K562 (cell line): ENCODE data around the gene DDR1. TPM values are rescaled to one million over a fixed set of nuclear protein-coding genes. Genes with fewer than 3 reads are reported as not detected.

ENCODE experiments used
- CXXC5 ChIP-seq: fragments of 250-450 bp; sonication (Bioruptor Pico); IDR thresholded peaks from 2 replicates; pipeline ENCODE4 v1.8.0; 2022; ENCODE audit warnings: inconsistent platforms, mild to moderate bottlenecking, moderate library complexity
- FIP1L1 ChIP-seq: fragments of 200-400 bp; formaldehyde crosslinking; IDR thresholded peaks from 2 replicates; pipeline ENCODE4 v1.6.1; 2018; ENCODE audit warnings: mild to moderate bottlenecking, low read depth, low read length; ENCODE audit not compliant: poor library complexity, severe bottlenecking
- HNRNPH1 ChIP-seq: fragments of 200-400 bp; formaldehyde crosslinking; optimal IDR thresholded peaks from 2 replicates; pipeline ENCODE3; 2017; ENCODE audit warnings: low read depth, mild to moderate bottlenecking, low read length, moderate library complexity
- PHF8 ChIP-seq: fragments of 200-600 bp; sonication (generic); IDR thresholded peaks from 2 replicates; pipeline ENCODE4 v1.6.1; 2012; ENCODE audit warnings: mixed run types, mild to moderate bottlenecking, inconsistent platforms, low read length, moderate library complexity, borderline replicate concordance
- POLR2G ChIP-seq: fragments of 200-400 bp; formaldehyde crosslinking; IDR thresholded peaks from 2 replicates; pipeline ENCODE4 v1.6.1; 2017; ENCODE audit warnings: low read depth, mild to moderate bottlenecking, antibody characterized with exemption, low read length, moderate library complexity
- POLR2H ChIP-seq: IDR thresholded peaks from 2 replicates; pipeline ENCODE4 v1.6.1; 2016; ENCODE audit warnings: missing genetic modification characterization, low read depth, mild to moderate bottlenecking, control low read depth, missing compliant biosample characterization, moderate library complexity
- TAF1 ChIP-seq: IDR thresholded peaks from 2 replicates; pipeline ENCODE4 v1.6.1; 2011; ENCODE audit warnings: mild to moderate bottlenecking, low read length, moderate library complexity; ENCODE audit not compliant: insufficient read depth, control insufficient read depth, severe bottlenecking; ENCODE audit errors: extremely low read depth
- TBP ChIP-seq: optimal IDR thresholded peaks from 2 replicates; pipeline ENCODE3; 2011; ENCODE audit warnings: low read depth, low read length, improper control_type of control experiment
- TEAD4 ChIP-seq, 2 experiments: sonication (generic) in 1 of 2; formaldehyde crosslinking in 1 of 2; IDR thresholded peaks; 2 replicates each; pipeline versions ENCODE4 v1.6.1 to v1.8.0; 2012 to 2022; ENCODE audit warnings: borderline replicate concordance in 1 of 2, inconsistent platforms in 1 of 2, low read length in 1 of 2, mild to moderate bottlenecking in 1 of 2, missing genetic modification reagents in 1 of 2
- YY1 ChIP-seq, 3 experiments: IDR thresholded peaks; 2 replicates each; pipeline ENCODE4 v1.6.1; 2011; ENCODE audit warnings: low read length in 2 of 3, mild to moderate bottlenecking in 2 of 3, moderate library complexity in 2 of 3, borderline replicate concordance in 1 of 3, control low read depth in 1 of 3, low read depth in 1 of 3; ENCODE audit not compliant: insufficient read depth in 3 of 3, insufficient replicate concordance in 2 of 3, control insufficient read depth in 1 of 3, insufficient read length in 1 of 3; ENCODE audit errors: extremely low read depth in 1 of 3
- ZBTB7A ChIP-seq: IDR thresholded peaks from 2 replicates; pipeline ENCODE4 v1.6.1; 2011; ENCODE audit warnings: low read depth, mild to moderate bottlenecking, low read length, moderate library complexity, borderline replicate concordance; ENCODE audit not compliant: control insufficient read depth
- ZNF197 ChIP-seq: fragments of 200-800 bp; sonication (Bioruptor generic); IDR thresholded peaks from 2 replicates; pipeline ENCODE4 v1.6.1; 2016; ENCODE audit warnings: low read depth, missing genetic modification characterization, missing compliant biosample characterization
- polyA plus RNA-seq, 8 experiments: library from polyadenylated mRNA; depleted of rRNA in 4 of 8; stranded (reverse) in 5 of 8; unstranded in 3 of 8; fragments of >200 nt; fragmentation: Nextera tagmentation in 2 of 8; fragmentation: Illumina TruSeq in 1 of 8; extraction: Ambion mirVana in 2 of 8; extraction: Trizol in 1 of 8; gene quantifications; 2 replicates each; pipeline versions ENCODE4 v1.2.1 to v1.2.3, GENCODE V29; 2011 to 2014; ENCODE audit warnings: inconsistent platforms in 1 of 8, missing spikeins in 1 of 8
- total RNA-seq, 7 experiments: library from RNA; depleted of rRNA in 6 of 7; stranded (reverse); fragments of >200 nt in 6 of 7; fragmentation: Illumina TruSeq in 2 of 7; extraction: Trizol in 2 of 7; gene quantifications; 2 replicates each; pipeline versions ENCODE4 v1.2.1 to v1.2.3, GENCODE V29; 2011 to 2021; ENCODE audit warnings: low replicate concordance in 1 of 7
- TF ChIP-seq, protein P1 (sequence below), 2 experiments: fragments of 200-800 bp in 1 of 2; sonication (Bioruptor generic) in 1 of 2; sonication (generic) in 1 of 2; formaldehyde crosslinking in 1 of 2; IDR thresholded peaks in 1 of 2; conservative IDR thresholded peaks in 1 of 2; 2 replicates each; pipeline versions ENCODE4 v1.5.0 to v1.6.1; 2016 to 2020; ENCODE audit warnings: missing compliant biosample characterization in 1 of 2, missing genetic modification characterization in 1 of 2, missing genetic modification reagents in 1 of 2
- TF ChIP-seq, protein P2 (sequence below): fragments of 250-450 bp; sonication (Bioruptor Pico); IDR thresholded peaks from 2 replicates; pipeline ENCODE4 v1.9.0; 2021; ENCODE audit warnings: mild to moderate bottlenecking, inconsistent platforms
- TF ChIP-seq, protein P3 (sequence below): fragments of 450-650 bp; IDR thresholded peaks from 2 replicates; pipeline ENCODE4 v1.6.1; 2018; ENCODE audit not compliant: partially characterized antibody

The DDR1 gene
- total and polyA plus RNA-seq, 9 of the 15 experiments (the other 6 are each of a cell fraction or from before 2014, with no cell fraction given), result 1.4 to 44.6 (median 12.2) TPM

- TF ChIP-seq PHF8, result peak; percentile 20; the same call in 1 of the 2 replicates
- TF ChIP-seq, protein P1, sequence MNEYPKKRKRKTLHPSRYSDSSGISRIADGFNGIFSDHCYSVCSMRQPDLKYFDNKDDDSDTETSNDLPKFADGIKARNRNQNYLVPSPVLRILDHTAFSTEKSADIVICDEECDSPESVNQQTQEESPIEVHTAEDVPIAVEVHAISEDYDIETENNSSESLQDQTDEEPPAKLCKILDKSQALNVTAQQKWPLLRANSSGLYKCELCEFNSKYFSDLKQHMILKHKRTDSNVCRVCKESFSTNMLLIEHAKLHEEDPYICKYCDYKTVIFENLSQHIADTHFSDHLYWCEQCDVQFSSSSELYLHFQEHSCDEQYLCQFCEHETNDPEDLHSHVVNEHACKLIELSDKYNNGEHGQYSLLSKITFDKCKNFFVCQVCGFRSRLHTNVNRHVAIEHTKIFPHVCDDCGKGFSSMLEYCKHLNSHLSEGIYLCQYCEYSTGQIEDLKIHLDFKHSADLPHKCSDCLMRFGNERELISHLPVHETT (CRISPR knock-in tag; conservative IDR thresholded peaks at IDR 0.05 in 1 of 2, IDR thresholded peaks at IDR 0.05 in 1 of 2), result peak in 1 of 2 experiments; percentile 39; a peak in 1 of 4 replicates
- TF ChIP-seq ZBTB7A, result peak; percentile 56
- TF ChIP-seq POLR2G, result peak; percentile 63
- no peak for TF ChIP-seq HNRNPH1
- TF ChIP-seq TAF1, result peak; percentile 36
- TF ChIP-seq POLR2H (tag), result no peak
- TF ChIP-seq, protein P2, sequence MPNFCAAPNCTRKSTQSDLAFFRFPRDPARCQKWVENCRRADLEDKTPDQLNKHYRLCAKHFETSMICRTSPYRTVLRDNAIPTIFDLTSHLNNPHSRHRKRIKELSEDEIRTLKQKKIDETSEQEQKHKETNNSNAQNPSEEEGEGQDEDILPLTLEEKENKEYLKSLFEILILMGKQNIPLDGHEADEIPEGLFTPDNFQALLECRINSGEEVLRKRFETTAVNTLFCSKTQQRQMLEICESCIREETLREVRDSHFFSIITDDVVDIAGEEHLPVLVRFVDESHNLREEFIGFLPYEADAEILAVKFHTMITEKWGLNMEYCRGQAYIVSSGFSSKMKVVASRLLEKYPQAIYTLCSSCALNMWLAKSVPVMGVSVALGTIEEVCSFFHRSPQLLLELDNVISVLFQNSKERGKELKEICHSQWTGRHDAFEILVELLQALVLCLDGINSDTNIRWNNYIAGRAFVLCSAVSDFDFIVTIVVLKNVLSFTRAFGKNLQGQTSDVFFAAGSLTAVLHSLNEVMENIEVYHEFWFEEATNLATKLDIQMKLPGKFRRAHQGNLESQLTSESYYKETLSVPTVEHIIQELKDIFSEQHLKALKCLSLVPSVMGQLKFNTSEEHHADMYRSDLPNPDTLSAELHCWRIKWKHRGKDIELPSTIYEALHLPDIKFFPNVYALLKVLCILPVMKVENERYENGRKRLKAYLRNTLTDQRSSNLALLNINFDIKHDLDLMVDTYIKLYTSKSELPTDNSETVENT (CRISPR knock-in tag), result 0 out of 2 replicates have a peak, but pooled peaks have one; percentile 6
- no peak for TF ChIP-seq ZNF197
- TF ChIP-seq FIP1L1, result no peak
- peak; percentile 57 for TF ChIP-seq CXXC5 (CRISPR knock-in tag)
- TF ChIP-seq TEAD4 (IDR thresholded peaks at IDR 0.05; ENCODE audit: low read length), result peak; percentile 50; the same call in 1 of the 2 replicates
- TF ChIP-seq TEAD4 (CRISPR knock-in tag; IDR thresholded peaks at IDR 0.05; ENCODE audit: borderline replicate concordance), result no peak
- no peak for TF ChIP-seq TBP
- TF ChIP-seq YY1 (IDR thresholded peaks at IDR 0.05; ENCODE audit: borderline replicate concordance in 1 of 3, control insufficient read depth in 1 of 3, extremely low read depth in 1 of 3, insufficient read depth in 3 of 3, insufficient read length in 1 of 3, insufficient replicate concordance in 2 of 3, low read depth in 1 of 3, low read length in 2 of 3), result peak in 2 of 3 experiments; percentile 9 to 31
- TF ChIP-seq, protein P3, sequence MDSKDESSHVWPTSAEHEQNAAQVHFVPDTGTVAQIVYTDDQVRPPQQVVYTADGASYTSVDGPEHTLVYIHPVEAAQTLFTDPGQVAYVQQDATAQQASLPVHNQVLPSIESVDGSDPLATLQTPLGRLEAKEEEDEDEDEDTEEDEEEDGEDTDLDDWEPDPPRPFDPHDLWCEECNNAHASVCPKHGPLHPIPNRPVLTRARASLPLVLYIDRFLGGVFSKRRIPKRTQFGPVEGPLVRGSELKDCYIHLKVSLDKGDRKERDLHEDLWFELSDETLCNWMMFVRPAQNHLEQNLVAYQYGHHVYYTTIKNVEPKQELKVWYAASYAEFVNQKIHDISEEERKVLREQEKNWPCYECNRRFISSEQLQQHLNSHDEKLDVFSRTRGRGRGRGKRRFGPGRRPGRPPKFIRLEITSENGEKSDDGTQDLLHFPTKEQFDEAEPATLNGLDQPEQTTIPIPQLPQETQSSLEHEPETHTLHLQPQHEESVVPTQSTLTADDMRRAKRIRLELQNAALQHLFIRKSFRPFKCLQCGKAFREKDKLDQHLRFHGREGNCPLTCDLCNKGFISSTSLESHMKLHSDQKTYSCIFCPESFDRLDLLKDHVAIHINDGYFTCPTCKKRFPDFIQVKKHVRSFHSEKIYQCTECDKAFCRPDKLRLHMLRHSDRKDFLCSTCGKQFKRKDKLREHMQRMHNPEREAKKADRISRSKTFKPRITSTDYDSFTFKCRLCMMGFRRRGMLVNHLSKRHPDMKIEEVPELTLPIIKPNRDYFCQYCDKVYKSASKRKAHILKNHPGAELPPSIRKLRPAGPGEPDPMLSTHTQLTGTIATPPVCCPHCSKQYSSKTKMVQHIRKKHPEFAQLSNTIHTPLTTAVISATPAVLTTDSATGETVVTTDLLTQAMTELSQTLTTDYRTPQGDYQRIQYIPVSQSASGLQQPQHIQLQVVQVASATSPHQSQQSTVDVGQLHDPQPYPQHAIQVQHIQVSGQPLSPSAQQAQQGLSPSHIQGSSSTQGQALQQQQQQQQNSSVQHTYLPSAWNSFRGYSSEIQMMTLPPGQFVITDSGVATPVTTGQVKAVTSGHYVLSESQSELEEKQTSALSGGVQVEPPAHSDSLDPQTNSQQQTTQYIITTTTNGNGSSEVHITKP, result peak; percentile 52
Observed at GRCh38 chr6:30883685-30884520, at the start of gene DDR1 (continued).
